ENCODE data around the gene EIF4G1.

- TF ChIP-seq TAF1 (IDR thresholded peaks at IDR 0.05; ENCODE audit: low read depth, low read length) (no peak), YY1 (IDR thresholded peaks at IDR 0.05; ENCODE audit: low read depth, low read length) (no peak), GTF2F1 (IDR thresholded peaks at IDR 0.05; ENCODE audit: borderline replicate concordance, low read depth, low read length) (no peak)
- TF ChIP-seq, protein P1, sequence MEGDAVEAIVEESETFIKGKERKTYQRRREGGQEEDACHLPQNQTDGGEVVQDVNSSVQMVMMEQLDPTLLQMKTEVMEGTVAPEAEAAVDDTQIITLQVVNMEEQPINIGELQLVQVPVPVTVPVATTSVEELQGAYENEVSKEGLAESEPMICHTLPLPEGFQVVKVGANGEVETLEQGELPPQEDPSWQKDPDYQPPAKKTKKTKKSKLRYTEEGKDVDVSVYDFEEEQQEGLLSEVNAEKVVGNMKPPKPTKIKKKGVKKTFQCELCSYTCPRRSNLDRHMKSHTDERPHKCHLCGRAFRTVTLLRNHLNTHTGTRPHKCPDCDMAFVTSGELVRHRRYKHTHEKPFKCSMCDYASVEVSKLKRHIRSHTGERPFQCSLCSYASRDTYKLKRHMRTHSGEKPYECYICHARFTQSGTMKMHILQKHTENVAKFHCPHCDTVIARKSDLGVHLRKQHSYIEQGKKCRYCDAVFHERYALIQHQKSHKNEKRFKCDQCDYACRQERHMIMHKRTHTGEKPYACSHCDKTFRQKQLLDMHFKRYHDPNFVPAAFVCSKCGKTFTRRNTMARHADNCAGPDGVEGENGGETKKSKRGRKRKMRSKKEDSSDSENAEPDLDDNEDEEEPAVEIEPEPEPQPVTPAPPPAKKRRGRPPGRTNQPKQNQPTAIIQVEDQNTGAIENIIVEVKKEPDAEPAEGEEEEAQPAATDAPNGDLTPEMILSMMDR (IDR thresholded peaks at IDR 0.05; ENCODE audit: control extremely low read depth in 1 of 3, insufficient read depth in 1 of 3, low read depth in 1 of 3, low read length in 3 of 3): no peak
Measured at GRCh38 chr3:184358921-184359350, 44.5 kb downstream of the EIF4G1 start.

Data from H1 (cell line).